ENCODE results near the gene PCDHGC4.

The PCDHGC4 gene

GRCh38 chr5:141489841-141490240 lies 5.0 kb downstream of the PCDHGC4 start:
- Histone ChIP-seq H3K4me2 (ENCODE audit: low read length) (no peak overlapping the region), H3F3A (ENCODE audit: insufficient read depth, low read length) (no peaks in the 10 kb centered on the region), H3K36me3 (ENCODE audit: insufficient read depth, low read length) (no peaks in the 10 kb centered on the region), H3K79me2 (ENCODE audit: insufficient read depth, low read length) (no peaks in the 10 kb centered on the region), H4K20me1 (ENCODE audit: insufficient read depth, low read length) (no peaks in the 10 kb centered on the region), H3K9ac (ENCODE audit: low read length) (no peak overlapping the region), H3K27ac (ENCODE audit: low read depth, low read length, poor library complexity, severe bottlenecking) (no peak overlapping the region), H3K27me3 (ENCODE audit: insufficient read depth, low read length) (no peaks in the 10 kb centered on the region), H3K4me1 (ENCODE audit: insufficient read depth, low read length, severe bottlenecking) (peaks cover 5% of the 10 kb centered on the region), H2AFZ (ENCODE audit: low read length) (no peak overlapping the region), H3K9me2 (ENCODE audit: low read depth, low read length) (no peaks in the 10 kb centered on the region), H3K9me3 (ENCODE audit: low read length) (no peaks in the 10 kb centered on the region), H3K4me3 (ENCODE audit: low read depth, low read length, poor library complexity, severe bottlenecking) (no peak overlapping the region)
- TF ChIP-seq, protein P1, sequence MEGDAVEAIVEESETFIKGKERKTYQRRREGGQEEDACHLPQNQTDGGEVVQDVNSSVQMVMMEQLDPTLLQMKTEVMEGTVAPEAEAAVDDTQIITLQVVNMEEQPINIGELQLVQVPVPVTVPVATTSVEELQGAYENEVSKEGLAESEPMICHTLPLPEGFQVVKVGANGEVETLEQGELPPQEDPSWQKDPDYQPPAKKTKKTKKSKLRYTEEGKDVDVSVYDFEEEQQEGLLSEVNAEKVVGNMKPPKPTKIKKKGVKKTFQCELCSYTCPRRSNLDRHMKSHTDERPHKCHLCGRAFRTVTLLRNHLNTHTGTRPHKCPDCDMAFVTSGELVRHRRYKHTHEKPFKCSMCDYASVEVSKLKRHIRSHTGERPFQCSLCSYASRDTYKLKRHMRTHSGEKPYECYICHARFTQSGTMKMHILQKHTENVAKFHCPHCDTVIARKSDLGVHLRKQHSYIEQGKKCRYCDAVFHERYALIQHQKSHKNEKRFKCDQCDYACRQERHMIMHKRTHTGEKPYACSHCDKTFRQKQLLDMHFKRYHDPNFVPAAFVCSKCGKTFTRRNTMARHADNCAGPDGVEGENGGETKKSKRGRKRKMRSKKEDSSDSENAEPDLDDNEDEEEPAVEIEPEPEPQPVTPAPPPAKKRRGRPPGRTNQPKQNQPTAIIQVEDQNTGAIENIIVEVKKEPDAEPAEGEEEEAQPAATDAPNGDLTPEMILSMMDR (IDR thresholded peaks at IDR 0.05; ENCODE audit: low read length): no peak
- no peak for TF ChIP-seq EZH2 (IDR thresholded peaks at IDR 0.05; ENCODE audit: borderline replicate concordance, low read length)

DNA sequence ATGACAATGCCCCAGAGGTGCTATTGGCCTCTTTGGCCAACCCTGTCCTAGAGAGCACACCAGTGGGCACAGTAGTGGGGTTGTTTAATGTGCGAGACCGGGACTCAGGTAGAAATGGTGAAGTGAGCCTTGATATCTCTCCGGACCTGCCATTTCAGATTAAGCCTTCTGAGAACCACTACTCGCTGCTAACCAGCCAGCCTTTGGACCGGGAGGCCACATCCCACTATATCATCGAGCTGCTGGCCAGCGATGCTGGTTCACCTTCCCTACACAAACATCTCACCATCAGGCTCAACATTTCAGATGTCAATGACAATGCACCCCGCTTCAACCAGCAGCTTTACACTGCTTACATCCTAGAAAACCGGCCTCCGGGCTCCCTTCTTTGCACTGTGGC lies 5.4 kb downstream of the PCDHGC4 start:
- H3K4me3 ChIP-seq (ENCODE audit: low read depth, low read length, poor library complexity, severe bottlenecking): no peak overlapping the region
- no peaks in the 10 kb centered on the region for H3K36me3 ChIP-seq (ENCODE audit: insufficient read depth, low read length)
- no peaks in the 10 kb centered on the region for H3K9me2 ChIP-seq (ENCODE audit: low read depth, low read length)
- H3K9ac ChIP-seq (ENCODE audit: low read length): no peak overlapping the region
- H3K4me2 ChIP-seq (ENCODE audit: low read length): no peak overlapping the region
- peaks cover under 1% of the 10 kb centered on the region for H3K4me1 ChIP-seq (ENCODE audit: insufficient read depth, low read length, severe bottlenecking)
- H3K9me3 ChIP-seq (ENCODE audit: low read length): no peaks in the 10 kb centered on the region
- H3F3A ChIP-seq (ENCODE audit: insufficient read depth, low read length): no peaks in the 10 kb centered on the region
- H4K20me1 ChIP-seq (ENCODE audit: insufficient read depth, low read length): no peaks in the 10 kb centered on the region
- H2AFZ ChIP-seq (ENCODE audit: low read length): no peak overlapping the region
- no peaks in the 10 kb centered on the region for H3K27me3 ChIP-seq (ENCODE audit: insufficient read depth, low read length)
- no peaks in the 10 kb centered on the region for H3K79me2 ChIP-seq (ENCODE audit: insufficient read depth, low read length)
- H3K27ac ChIP-seq (ENCODE audit: low read depth, low read length, poor library complexity, severe bottlenecking): no peak overlapping the region
- TF ChIP-seq, protein P1 (IDR thresholded peaks at IDR 0.05; ENCODE audit: low read length): no peak
- TF ChIP-seq EZH2 (IDR thresholded peaks at IDR 0.05; ENCODE audit: borderline replicate concordance, low read length): no peak

DNA sequence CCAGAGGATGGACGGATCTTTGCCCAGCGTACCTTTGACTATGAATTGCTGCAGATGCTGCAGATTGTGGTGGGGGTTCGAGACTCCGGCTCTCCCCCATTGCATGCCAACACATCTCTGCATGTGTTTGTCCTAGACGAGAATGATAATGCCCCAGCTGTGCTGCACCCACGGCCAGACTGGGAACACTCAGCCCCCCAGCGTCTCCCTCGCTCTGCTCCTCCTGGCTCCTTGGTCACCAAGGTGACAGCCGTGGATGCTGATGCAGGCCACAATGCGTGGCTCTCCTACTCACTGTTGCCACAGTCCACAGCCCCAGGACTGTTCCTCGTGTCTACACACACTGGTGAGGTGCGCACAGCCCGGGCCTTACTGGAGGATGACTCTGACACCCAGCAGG lies 5.9 kb downstream of the PCDHGC4 start:
- Histone ChIP-seq H3K27ac (ENCODE audit: low read depth, low read length, poor library complexity, severe bottlenecking) (no peak overlapping the region), H3K9me2 (ENCODE audit: low read depth, low read length) (no peaks in the 10 kb centered on the region), H3K36me3 (ENCODE audit: insufficient read depth, low read length) (no peaks in the 10 kb centered on the region), H3K9ac (ENCODE audit: low read length) (no peak overlapping the region), H3K4me2 (ENCODE audit: low read length) (no peak overlapping the region), H4K20me1 (ENCODE audit: insufficient read depth, low read length) (no peaks in the 10 kb centered on the region), H3K4me1 (ENCODE audit: insufficient read depth, low read length, severe bottlenecking) (no peaks in the 10 kb centered on the region), H3K4me3 (ENCODE audit: low read depth, low read length, poor library complexity, severe bottlenecking) (no peak overlapping the region), H3F3A (ENCODE audit: insufficient read depth, low read length) (no peaks in the 10 kb centered on the region), H3K79me2 (ENCODE audit: insufficient read depth, low read length) (no peaks in the 10 kb centered on the region), H3K27me3 (ENCODE audit: insufficient read depth, low read length) (no peaks in the 10 kb centered on the region), H2AFZ (ENCODE audit: low read length) (no peak overlapping the region), H3K9me3 (ENCODE audit: low read length) (no peaks in the 10 kb centered on the region)
- no peak for TF ChIP-seq EZH2 (IDR thresholded peaks at IDR 0.05; ENCODE audit: borderline replicate concordance, low read length)
- TF ChIP-seq, protein P1 (IDR thresholded peaks at IDR 0.05; ENCODE audit: low read length): no peak

Measured in OCI-LY1 (cell line).